ENCODE measurements around the gene USP2.

GRCh38 chr11:119426142-119426541, 44.7 kb upstream of the USP2 start:
- TF ChIP-seq GATA2 (IDR thresholded peaks at IDR 0.05; ENCODE audit: low read depth, low read length) (no peak), GATA3 (IDR thresholded peaks at IDR 0.05; ENCODE audit: low read depth, low read length) (no peak)
